GM19240 (cell line): ENCODE data around the gene BMP15.

Experiments used
- DNase-seq: peaks from one replicate; pipeline ENCODE4 v3.0.0; 2011; ENCODE audit warnings: low spot score; ENCODE audit not compliant: insufficient read length

Gene BMP15

GRCh38 chrX:50910685-50911176, at the start of gene BMP15:
Gene BMP15 (plus strand): TSS chrX:50910735. CDS start chrX:50910784, 49 bp downstream.
- DNase-seq: no peak

GRCh38 chrX:50863471-50863870, 47.1 kb upstream of the BMP15 start:
- no peak for DNase-seq

- no peak for DNase-seq
Observed at GRCh38 chrX:50865311-50865710, 45.2 kb upstream of the BMP15 start.

- no peak for DNase-seq
Observed at GRCh38 chrX:50871922-50872453, 38.5 kb upstream of the BMP15 start.

GRCh38 chrX:50874876-50875275, 35.7 kb upstream of the BMP15 start:
- DNase-seq: no peak

DNA sequence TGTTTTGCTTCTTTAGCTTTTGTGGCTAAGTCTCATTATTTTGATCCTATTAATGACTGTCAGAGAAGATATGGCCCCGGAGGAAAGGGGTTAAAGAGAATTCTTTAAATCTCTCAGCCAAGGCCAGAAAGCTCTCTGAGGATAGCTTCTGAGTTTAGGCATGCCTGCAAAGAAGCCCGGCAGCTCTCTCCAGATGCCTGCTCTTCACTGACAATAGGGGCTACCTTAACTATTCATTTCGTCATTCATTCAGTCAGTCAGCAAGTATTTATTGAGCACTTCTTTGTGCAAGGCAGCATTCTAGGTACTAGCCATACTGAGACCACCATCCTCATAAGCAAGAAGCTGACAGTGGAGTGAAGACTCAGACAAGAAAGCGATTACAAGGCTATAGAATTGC, 34.0 kb upstream of the BMP15 start:
- no peak for DNase-seq

DNA sequence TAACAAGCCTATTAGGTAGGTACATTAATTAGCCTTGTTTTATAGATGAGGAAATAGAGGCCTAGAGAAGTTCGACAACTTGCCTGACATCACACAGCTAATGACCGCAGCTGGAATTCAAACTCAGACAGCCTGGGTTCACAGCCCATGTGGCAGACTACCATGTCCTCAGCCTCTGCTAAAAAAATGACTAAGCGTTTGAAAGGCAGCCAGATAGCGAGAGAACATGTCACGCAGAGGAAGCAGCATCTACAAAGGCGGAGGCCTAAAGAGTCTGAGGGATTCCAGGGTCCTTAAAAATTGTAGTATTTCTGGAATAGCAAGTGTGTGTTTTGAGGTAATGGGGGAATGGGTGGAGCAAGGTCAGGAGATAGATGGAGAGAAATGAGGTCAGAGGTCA, 33.2 kb upstream of the BMP15 start:
- no peak for DNase-seq

- no peak for DNase-seq
Observed at GRCh38 chrX:50881028-50881427, 29.5 kb upstream of the BMP15 start.

GRCh38 chrX:50888884-50889283, 21.7 kb upstream of the BMP15 start:
- DNase-seq: no peak

DNA sequence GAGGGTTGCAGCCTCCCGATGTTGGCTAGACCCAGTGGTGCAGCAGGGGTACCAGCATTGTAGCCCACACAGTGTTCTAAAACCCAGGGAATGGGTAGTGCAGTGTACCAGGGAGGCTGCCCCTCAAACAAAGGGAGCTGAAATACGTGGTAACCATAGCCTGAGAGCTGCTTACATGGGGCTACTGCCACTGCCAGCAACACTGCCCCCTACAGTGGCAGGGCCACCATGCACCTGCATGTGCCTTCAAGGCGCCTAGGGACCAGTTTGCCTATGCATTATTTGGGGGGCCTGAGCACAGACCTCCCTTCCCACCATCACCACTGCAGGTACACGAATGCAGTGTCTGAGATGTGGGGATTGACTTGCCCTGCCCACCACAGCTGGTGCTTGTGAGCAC, 21.0 kb upstream of the BMP15 start:
- no peak for DNase-seq

DNA sequence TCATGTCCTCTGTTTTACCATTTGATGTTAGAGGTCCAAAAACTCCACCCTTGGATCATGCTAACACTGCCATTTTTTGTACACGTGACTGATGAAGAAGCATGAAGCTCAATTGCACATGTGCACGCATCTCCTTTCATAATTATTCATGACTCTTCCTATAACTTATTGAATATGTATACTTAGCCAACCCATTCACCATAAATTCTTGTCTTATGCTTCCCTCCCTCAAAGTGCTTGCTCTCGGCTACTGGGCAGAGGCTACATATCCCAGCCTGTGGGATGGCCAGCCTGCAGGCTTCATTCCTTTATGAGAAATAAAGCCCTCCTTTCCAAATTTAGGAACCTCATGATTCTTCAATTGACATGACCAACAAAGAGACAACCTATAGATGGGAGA, 17.5 kb upstream of the BMP15 start:
- DNase-seq: no peak

DNA sequence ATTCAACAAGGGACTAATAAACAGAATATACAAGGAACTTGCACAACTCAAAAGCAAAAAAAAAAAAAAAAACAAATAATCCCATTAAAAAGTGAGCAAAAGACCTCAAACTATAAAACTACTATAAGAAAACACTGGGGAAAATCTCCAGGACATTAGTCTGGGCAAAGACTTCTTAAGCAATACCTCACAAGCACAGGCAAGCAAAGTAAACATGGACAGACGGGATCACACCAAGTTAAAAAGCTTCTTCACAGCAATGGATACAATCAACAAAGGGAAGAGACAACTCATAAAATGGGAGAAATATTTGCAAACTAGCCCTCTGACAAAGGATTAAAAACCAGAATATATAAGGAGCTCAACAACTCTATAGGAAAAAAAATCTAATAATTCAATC, 17.1 kb upstream of the BMP15 start:
- no peak for DNase-seq

GRCh38 chrX:50905334-50905733, 5.2 kb upstream of the BMP15 start:
- DNase-seq: no peak

DNA sequence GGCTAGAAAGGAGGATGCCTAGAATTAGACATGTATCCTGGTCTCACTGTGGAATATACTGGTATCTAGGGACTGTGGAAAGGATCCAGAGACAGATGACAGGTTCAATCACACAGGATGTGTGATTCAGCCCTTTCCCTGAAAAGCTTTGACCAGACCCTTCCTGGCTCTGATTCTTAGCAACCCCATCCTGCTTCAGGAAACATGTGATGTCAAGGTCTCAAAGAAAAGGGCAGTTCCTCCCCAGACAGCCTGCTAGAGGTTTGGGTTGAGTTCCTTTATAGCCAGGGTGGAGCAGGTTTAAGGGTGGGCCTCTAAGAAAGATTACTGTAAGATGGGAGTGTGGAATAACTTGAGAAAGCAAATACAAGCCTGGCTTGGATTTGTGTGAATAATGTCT, 3.0 kb downstream of the BMP15 start:
- DNase-seq: no peak

DNA sequence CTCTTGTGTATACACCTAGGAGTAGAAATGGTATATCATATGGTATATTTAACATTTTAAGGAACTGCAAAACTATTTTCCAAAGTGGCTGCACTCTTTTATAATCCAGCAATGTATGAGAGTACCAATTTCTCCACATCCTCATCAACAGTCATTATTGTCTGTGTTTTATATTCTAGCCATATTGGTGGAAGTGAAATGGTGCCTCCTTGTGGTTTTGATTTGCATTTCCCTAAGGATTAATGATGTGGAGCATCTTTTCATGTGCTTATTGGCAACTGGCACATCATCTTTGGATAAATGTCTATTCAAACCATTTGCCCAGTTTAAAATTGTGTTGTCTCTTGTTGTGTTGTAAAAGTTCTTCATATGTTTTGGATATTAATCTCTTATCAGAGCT, 9.6 kb downstream of the BMP15 start:
- DNase-seq: no peak

- DNase-seq: no peak
Observed at GRCh38 chrX:50927127-50927526, 16.6 kb downstream of the BMP15 start.

GRCh38 chrX:50941638-50942037, 31.1 kb downstream of the BMP15 start:
- DNase-seq: no peak

DNA sequence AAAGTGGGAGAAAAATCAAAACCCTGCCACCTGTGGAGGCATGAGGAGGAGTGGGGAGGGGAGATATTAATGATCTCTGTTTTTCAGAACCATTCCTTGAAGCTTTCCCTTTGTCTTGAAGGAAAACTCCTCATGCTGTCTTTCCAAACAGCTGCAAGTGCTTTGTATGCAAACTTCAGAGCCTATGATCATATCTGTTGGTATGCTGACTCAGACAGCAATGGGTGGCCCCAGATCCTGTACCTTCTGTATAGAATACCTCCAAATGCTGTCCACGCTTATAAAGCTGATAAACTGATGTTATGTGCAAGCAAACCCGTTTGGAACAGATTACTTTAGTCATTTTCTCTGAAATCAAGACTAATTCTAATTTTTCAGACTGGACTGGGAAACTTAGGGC, 31.9 kb downstream of the BMP15 start:
- no peak for DNase-seq

GRCh38 chrX:50952406-50952805, 41.9 kb downstream of the BMP15 start:
- DNase-seq: no peak

GRCh38 chrX:50953832-50954231, 43.3 kb downstream of the BMP15 start:
- DNase-seq: no peak

GRCh38 chrX:50962156-50962555, 51.6 kb downstream of the BMP15 start:
- DNase-seq: no peak

GRCh38 chrX:50963842-50964241, 53.3 kb downstream of the BMP15 start:
- DNase-seq: no peak
